GM23248 (cell line): Measurements from ENCODE around the gene GALNS.

Experiments
- EZH2 ChIP-seq: fragments of 200-600 bp; sonication (generic); IDR thresholded peaks from 2 replicates; pipeline ENCODE4 v1.6.1; 2018; ENCODE audit warnings: antibody characterized with exemption, mild to moderate bottlenecking; ENCODE audit not compliant: insufficient read depth, poor library complexity, severe bottlenecking
- EZH2phosphoT487 ChIP-seq: fragments of 200-600 bp; sonication (generic); IDR thresholded peaks from 2 replicates; pipeline ENCODE4 v1.6.1; 2018; ENCODE audit warnings: antibody characterized with exemption, moderate library complexity, mild to moderate bottlenecking, low read depth; ENCODE audit not compliant: insufficient read depth

DNA sequence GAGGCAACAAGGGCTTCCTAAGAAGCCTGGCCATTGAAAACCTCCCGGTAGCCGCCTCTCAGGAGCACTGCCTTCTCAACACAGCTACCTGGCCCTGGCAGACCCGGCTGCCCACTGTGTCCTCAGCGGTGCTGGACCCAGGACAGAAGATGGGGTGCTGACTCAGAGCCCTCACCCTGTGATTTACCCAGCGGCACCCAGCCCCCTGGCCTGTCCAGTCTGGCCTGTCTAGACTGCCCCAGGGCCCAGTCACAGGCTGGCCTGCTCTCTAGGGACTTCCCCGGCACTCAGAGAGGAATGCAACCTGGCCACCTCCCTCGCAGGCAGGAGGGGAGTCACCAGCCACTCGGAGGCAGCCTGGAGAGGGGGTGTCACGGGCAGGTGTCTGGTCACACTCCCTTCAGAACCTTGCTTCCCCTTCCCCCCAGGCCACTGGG, 91.8 kb downstream of the GALNS start:
- TF ChIP-seq EZH2 (no peak), EZH2phosphoT487 (no peak)
